Astrocyte (in vitro differentiated cells and primary cell): ENCODE results near the gene YKT6.

Source experiments
- CTCF ChIP-seq: IDR thresholded peaks from 2 replicates; pipeline ENCODE4 v1.5.1; 2011; ENCODE audit warnings: low read depth, mild to moderate bottlenecking, inconsistent platforms, low read length, moderate library complexity; ENCODE audit not compliant: insufficient read depth
- EZH2 ChIP-seq: IDR thresholded peaks from 2 replicates; pipeline ENCODE4 v1.6.1; 2012; ENCODE audit warnings: mild to moderate bottlenecking, low read length, inconsistent platforms; ENCODE audit not compliant: insufficient read depth

GRCh38 chr7:44196450-44196872 lies 4.3 kb upstream of the YKT6 start:
- TF ChIP-seq CTCF (peak; percentile 78), EZH2 (no peak)
